ENCODE results near the gene CNN2.

CNN2 gene

GRCh38 chr19:1060689-1061088 is 34.3 kb downstream of the CNN2 start:
- H3K36me3 ChIP-seq = peaks cover 0 to 24% (median 0%) of the 10 kb centered on the region in 11 experiments; a peak in 3 of 22 replicates
- no peak for TF ChIP-seq Cebpa-rat (IDR thresholded peaks at IDR 0.05)
- no peak overlapping the region for H3K27ac ChIP-seq
- H4K20me1 ChIP-seq = peaks cover 0 to 11% (median 0%) of the 10 kb centered on the region in 11 experiments; a peak in 3 of 22 replicates
- 0 out of 22 replicates have a peak, but pooled peaks cover 0 to 5% (median 0%) of the 10 kb centered on the region in 11 experiments for H3K9me3 ChIP-seq (replicated peaks in 1 of 11)
- H3K9ac ChIP-seq = no peak overlapping the region
- H3K4me1 ChIP-seq = peaks cover 34 to 57% (median 44%) of the 10 kb centered on the region in 10 experiments
- no peak overlapping the region for H3K4me3 ChIP-seq
- H3K27me3 ChIP-seq = 0 out of 22 replicates have a peak, but pooled peaks cover 0 to 4% (median 0%) of the 10 kb centered on the region in 11 experiments
- no peak overlapping the region for H3K4me2 ChIP-seq

GRCh38 chr19:1061987-1062386 is 35.6 kb downstream of the CNN2 start:
- no peak overlapping the region for H3K27ac ChIP-seq
- 0 out of 22 replicates have a peak, but pooled peaks cover 0 to 5% (median 0%) of the 10 kb centered on the region in 11 experiments for H3K9me3 ChIP-seq (replicated peaks in 1 of 11)
- H3K4me1 ChIP-seq = peaks cover 42 to 65% (median 54%) of the 10 kb centered on the region in 10 experiments
- H3K4me3 ChIP-seq = no peak overlapping the region
- 0 out of 22 replicates have a peak, but pooled peaks cover 0 to 4% (median 0%) of the 10 kb centered on the region in 11 experiments for H3K27me3 ChIP-seq
- peaks cover 0 to 12% (median 0%) of the 10 kb centered on the region in 11 experiments; a peak in 3 of 22 replicates for H3K36me3 ChIP-seq
- H3K9ac ChIP-seq = no peak overlapping the region
- no peak for TF ChIP-seq Cebpa-rat (IDR thresholded peaks at IDR 0.05)
- H3K4me2 ChIP-seq = no peak overlapping the region
- H4K20me1 ChIP-seq = peaks cover 0 to 6% (median 0%) of the 10 kb centered on the region in 11 experiments; a peak in 1 of 22 replicates

GRCh38 chr19:1062387-1063029 is 36.1 kb downstream of the CNN2 start:
- H3K4me2 ChIP-seq = no peak overlapping the region
- peaks cover 0 to 6% (median 0%) of the 10 kb centered on the region in 11 experiments; a peak in 1 of 22 replicates for H4K20me1 ChIP-seq
- H3K4me3 ChIP-seq = no peak overlapping the region
- no peak overlapping the region for H3K27ac ChIP-seq
- H3K4me1 ChIP-seq = peaks cover 37 to 59% (median 49%) of the 10 kb centered on the region in 10 experiments
- 0 out of 22 replicates have a peak, but pooled peaks cover 0 to 4% (median 0%) of the 10 kb centered on the region in 11 experiments for H3K27me3 ChIP-seq
- no peak for TF ChIP-seq Cebpa-rat (IDR thresholded peaks at IDR 0.05)
- 0 out of 22 replicates have a peak, but pooled peaks cover 0 to 5% (median 0%) of the 10 kb centered on the region in 11 experiments for H3K9me3 ChIP-seq (replicated peaks in 1 of 11)
- peaks cover 0 to 10% (median 0%) of the 10 kb centered on the region in 11 experiments; a peak in 3 of 22 replicates for H3K36me3 ChIP-seq
- no peak overlapping the region for H3K9ac ChIP-seq

- no peak overlapping the region for H3K4me3 ChIP-seq
- no peak overlapping the region for H3K9ac ChIP-seq
- H3K27ac ChIP-seq = no peak overlapping the region
- 0 out of 22 replicates have a peak, but pooled peaks cover 0 to 4% (median 0%) of the 10 kb centered on the region in 11 experiments for H3K27me3 ChIP-seq
- H3K4me1 ChIP-seq = peaks cover 31 to 52% (median 42%) of the 10 kb centered on the region in 10 experiments
- no peak for TF ChIP-seq Cebpa-rat (IDR thresholded peaks at IDR 0.05)
- H3K9me3 ChIP-seq (replicated peaks in 1 of 11) = 0 out of 22 replicates have a peak, but pooled peaks cover 0 to 5% (median 0%) of the 10 kb centered on the region in 11 experiments
- peaks cover under 1 to 8% (median 2%) of the 10 kb centered on the region in 11 experiments; a peak in 16 of 22 replicates for H3K36me3 ChIP-seq
- peaks cover 0 to 6% (median 0%) of the 10 kb centered on the region in 11 experiments; a peak in 2 of 22 replicates for H4K20me1 ChIP-seq
- peak overlapping the region in 6 of 11 experiments; percentile 88 to 98 (median 94); a peak in 3 of 22 replicates for H3K4me2 ChIP-seq
Measured at GRCh38 chr19:1063030-1063908, 36.9 kb downstream of the CNN2 start.

- Histone ChIP-seq H3K9ac (no peak overlapping the region), H3K4me1 (peaks cover 32 to 49% (median 43%) of the 10 kb centered on the region in 10 experiments), H3K9me3 (replicated peaks in 1 of 11) (0 out of 22 replicates have a peak, but pooled peaks cover 0 to 5% (median 0%) of the 10 kb centered on the region in 11 experiments), H3K4me2 (peak overlapping the region; percentile 77 to 100 (median 95)), H3K4me3 (no peak overlapping the region), H3K36me3 (peaks cover 6 to 10% (median 8%) of the 10 kb centered on the region in 11 experiments; a peak in 17 of 22 replicates), H3K27me3 (0 out of 22 replicates have a peak, but pooled peaks cover 0 to 4% (median 0%) of the 10 kb centered on the region in 11 experiments), H4K20me1 (peaks cover 0 to 9% (median 0%) of the 10 kb centered on the region in 11 experiments; a peak in 3 of 22 replicates), H3K27ac (no peak overlapping the region)
- no peak for TF ChIP-seq Cebpa-rat (IDR thresholded peaks at IDR 0.05)
Measured at GRCh38 chr19:1063909-1064660, 37.7 kb downstream of the CNN2 start.

- 0 out of 22 replicates have a peak, but pooled peaks cover 0 to 4% (median 0%) of the 10 kb centered on the region in 11 experiments for H3K27me3 ChIP-seq
- H3K4me1 ChIP-seq = peaks cover 39 to 58% (median 51%) of the 10 kb centered on the region in 10 experiments
- no peak for TF ChIP-seq Cebpa-rat (IDR thresholded peaks at IDR 0.05)
- H3K9ac ChIP-seq = peak overlapping the region in 8 of 11 experiments; percentile 16 to 98 (median 47); a peak in 10 of 22 replicates
- H3K36me3 ChIP-seq = peaks cover 11 to 18% (median 17%) of the 10 kb centered on the region in 11 experiments
- 0 out of 22 replicates have a peak, but pooled peaks cover 0 to 5% (median 0%) of the 10 kb centered on the region in 11 experiments for H3K9me3 ChIP-seq (replicated peaks in 1 of 11)
- H3K27ac ChIP-seq = peak overlapping the region in 6 of 11 experiments; percentile 8 to 46 (median 18); a peak in 3 of 22 replicates
- peak overlapping the region in 2 of 10 experiments; percentile 4 to 24; a peak in 1 of 20 replicates for H3K4me3 ChIP-seq
- H4K20me1 ChIP-seq = peaks cover 0 to 18% (median 8%) of the 10 kb centered on the region in 11 experiments; a peak in 19 of 22 replicates
- peak overlapping the region; percentile 77 to 100 (median 95) for H3K4me2 ChIP-seq
Measured at GRCh38 chr19:1064661-1065605, 38.5 kb downstream of the CNN2 start.

Data from BLaER1 treated with 17β-estradiol and CSF1 and Interleukin-3, amounts not matched to agents 10 nM and 100 nM (cell line).